NT2/D1 (cell line): ENCODE results near the gene F2.

Experiments used
- DNase-seq: peaks from one replicate; pipeline ENCODE4 v3.0.0-alpha.2; 2011; ENCODE audit warnings: low read depth, low spot score
- H3K27me3 ChIP-seq: 2 replicates; pipeline ENCODE4 v1.6.0; 2011; ENCODE audit warnings: mild to moderate bottlenecking; ENCODE audit not compliant: insufficient read length, insufficient read depth
- H3K36me3 ChIP-seq: 2 replicates; pipeline ENCODE4 v1.6.1; 2011; ENCODE audit warnings: mild to moderate bottlenecking, low read length, mixed read lengths; ENCODE audit not compliant: insufficient read depth, insufficient read length
- H3K4me1 ChIP-seq: 2 replicates; pipeline ENCODE4 v1.5.1; 2011; ENCODE audit not compliant: insufficient read depth, insufficient read length
- H3K4me3 ChIP-seq: 2 replicates; pipeline ENCODE4 v1.5.1; 2011; ENCODE audit warnings: low read depth; ENCODE audit not compliant: insufficient read length
- H3K9ac ChIP-seq: 2 replicates; pipeline ENCODE4 v1.6.0; 2011; ENCODE audit warnings: low read depth; ENCODE audit not compliant: insufficient read length
- H3K9me3 ChIP-seq: 2 replicates; pipeline ENCODE4 v1.5.1; 2011; ENCODE audit warnings: mild to moderate bottlenecking, low read length; ENCODE audit not compliant: insufficient read depth
- SUZ12 ChIP-seq: IDR thresholded peaks from 2 replicates; pipeline ENCODE4 v1.6.1; 2011; ENCODE audit not compliant: insufficient read length, insufficient read depth; ENCODE audit errors: extremely low read depth
- YY1 ChIP-seq: IDR thresholded peaks from 2 replicates; pipeline ENCODE4 v1.6.1; 2011; ENCODE audit not compliant: insufficient read length, insufficient read depth
- ZNF274 ChIP-seq: IDR thresholded peaks from 2 replicates; pipeline ENCODE4 v1.6.1; 2011; ENCODE audit warnings: mild to moderate bottlenecking, low read depth, low read length

The F2 gene

DNA sequence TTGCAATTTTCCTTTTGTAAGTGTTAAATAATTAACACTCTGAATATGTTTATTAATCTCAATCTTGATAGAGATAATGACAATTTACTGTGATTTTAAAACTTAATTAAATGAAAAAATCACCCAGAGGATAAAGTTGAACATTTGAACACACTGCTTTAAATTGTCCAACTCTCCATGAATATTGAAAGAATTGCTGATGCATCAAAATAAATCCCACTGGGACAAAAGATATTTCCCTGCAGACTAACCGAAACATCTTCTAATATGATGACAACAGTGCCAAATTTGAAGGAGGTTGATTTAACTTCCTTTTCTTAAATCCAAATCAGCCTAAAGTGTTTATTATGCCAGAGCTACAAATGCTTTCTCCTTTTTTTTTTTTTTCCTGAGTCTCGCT, 47.6 kb downstream of the F2 start:
- Histone ChIP-seq H3K4me3 (no peak overlapping the region), H3K36me3 (peaks cover 91% of the 10 kb centered on the region), H3K9ac (no peak overlapping the region), H3K9me3 (no peaks in the 10 kb centered on the region), H3K27me3 (no peaks in the 10 kb centered on the region), H3K4me1 (no peaks in the 10 kb centered on the region)
- DNase-seq = no peak
- TF ChIP-seq ZNF274 = no peak
- no peak for TF ChIP-seq SUZ12
- no peak for TF ChIP-seq YY1

- no peaks in the 10 kb centered on the region for H3K9me3 ChIP-seq
- no peak for TF ChIP-seq YY1
- TF ChIP-seq ZNF274 = no peak
- TF ChIP-seq SUZ12 = no peak
- H3K36me3 ChIP-seq = peaks cover 73% of the 10 kb centered on the region
- no peak for DNase-seq
- H3K27me3 ChIP-seq = no peaks in the 10 kb centered on the region
- no peaks in the 10 kb centered on the region for H3K4me1 ChIP-seq
- H3K9ac ChIP-seq = no peak overlapping the region
- no peak overlapping the region for H3K4me3 ChIP-seq
Measured at GRCh38 chr11:46769636-46770221, 50.7 kb downstream of the F2 start.

GRCh38 chr11:46776878-46777277, 57.9 kb downstream of the F2 start:
- TF ChIP-seq YY1 = no peak
- TF ChIP-seq SUZ12 = no peak
- TF ChIP-seq ZNF274 = no peak
- H3K9ac ChIP-seq = no peak overlapping the region
- H3K4me3 ChIP-seq = no peak overlapping the region
- DNase-seq = no peak
- H3K4me1 ChIP-seq = no peaks in the 10 kb centered on the region
- H3K9me3 ChIP-seq = no peaks in the 10 kb centered on the region
- H3K36me3 ChIP-seq = peaks cover 69% of the 10 kb centered on the region
- H3K27me3 ChIP-seq = no peaks in the 10 kb centered on the region

DNA sequence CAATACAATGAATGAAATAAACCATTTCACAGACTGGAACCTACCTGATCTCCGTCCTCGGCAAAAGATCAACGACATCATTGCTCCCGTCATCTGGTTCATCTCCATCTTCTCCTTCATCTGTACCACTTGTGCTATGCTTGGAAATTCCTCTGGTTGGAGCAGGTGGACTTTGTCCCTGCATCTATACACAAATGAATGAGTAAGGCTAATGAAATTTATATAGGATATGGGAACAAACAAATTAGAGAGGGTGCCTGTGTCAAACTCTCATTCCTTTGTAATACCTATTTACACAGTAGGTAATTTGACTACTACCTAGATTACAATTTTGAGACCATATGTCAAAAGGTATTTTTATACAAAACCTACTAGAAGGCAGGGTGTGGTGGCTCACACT, 59.4 kb downstream of the F2 start:
- Histone ChIP-seq H3K4me1 (no peaks in the 10 kb centered on the region), H3K27me3 (no peaks in the 10 kb centered on the region), H3K4me3 (no peak overlapping the region), H3K9me3 (no peaks in the 10 kb centered on the region), H3K36me3 (peaks cover 75% of the 10 kb centered on the region), H3K9ac (no peak overlapping the region)
- no peak for TF ChIP-seq SUZ12
- TF ChIP-seq ZNF274 = no peak
- no peak for TF ChIP-seq YY1
- no peak for DNase-seq
